Upper lobe of left lung (tissue), 4 donors: Measurements from ENCODE around the gene CAPN2.

Experiments
- CTCF ChIP-seq, 6 experiments: fragments of 450-650 bp in 4 of 6; fragments of 200-600 bp in 2 of 6; sonication (generic) in 2 of 6; IDR thresholded peaks; one replicate each; pipeline ENCODE4 v1.5.1; 2016 to 2019; ENCODE audit warnings: antibody characterized with exemption in 6 of 6
- EP300 ChIP-seq, 4 donors: sonication (generic); formaldehyde crosslinking; IDR thresholded peaks; one replicate each; pipeline ENCODE4 v1.5.1; 2017; ENCODE audit warnings: antibody characterized with exemption in 4 of 4, control low read depth in 2 of 4
- POLR2A ChIP-seq, 4 donors: fragments of 450-650 bp; IDR thresholded peaks; one replicate each; pipeline ENCODE4 v1.5.1; 2016 to 2017; ENCODE audit warnings: antibody characterized with exemption in 4 of 4, mild to moderate bottlenecking in 2 of 4
- POLR2AphosphoS5 ChIP-seq, 2 donors: sonication (generic); formaldehyde crosslinking; IDR thresholded peaks; one replicate each; pipeline ENCODE4 v1.5.1; 2017; ENCODE audit warnings: antibody characterized with exemption in 2 of 2

- TF ChIP-seq CTCF (IDR thresholded peaks at IDR 0.05), result no peak
- no peak for TF ChIP-seq POLR2A (IDR thresholded peaks at IDR 0.05)
- TF ChIP-seq EP300 (IDR thresholded peaks at IDR 0.05), result no peak
- no peak for TF ChIP-seq POLR2AphosphoS5 (IDR thresholded peaks at IDR 0.05)
These were observed 40.6 kb downstream of the CAPN2 start for GRCh38 chr1:223752721-223753515.
